ENCODE measurements around the gene AOPEP.

AOPEP gene

GRCh38 chr9:94993821-94994165, 267.3 kb downstream of the AOPEP start:
- no peaks in the 10 kb centered on the region for H3K36me3 ChIP-seq (ENCODE audit: control insufficient read depth in 1 of 2, insufficient read depth in 2 of 2, low read length in 2 of 2)
- no peaks in the 10 kb centered on the region for H3K9me3 ChIP-seq (ENCODE audit: control insufficient read depth in 1 of 2, low read length in 2 of 2)
- H3K4me1 ChIP-seq (ENCODE audit: control insufficient read depth in 1 of 2, insufficient read depth in 2 of 2, low read length in 2 of 2): peaks cover 0 to 5% of the 10 kb centered on the region in 2 donors
- H3K4me3 ChIP-seq (ENCODE audit: low read depth in 1 of 2, low read length in 2 of 2): no peak overlapping the region
- no peak overlapping the region for H3K27ac ChIP-seq (ENCODE audit: low read length)
- H3K27me3 ChIP-seq (ENCODE audit: low read depth, low read length): no peaks in the 10 kb centered on the region

- no peaks in the 10 kb centered on the region for H3K36me3 ChIP-seq (ENCODE audit: control insufficient read depth in 1 of 2, insufficient read depth in 2 of 2, low read length in 2 of 2)
- no peak overlapping the region for H3K4me3 ChIP-seq (ENCODE audit: low read depth in 1 of 2, low read length in 2 of 2)
- H3K27ac ChIP-seq (ENCODE audit: low read length): peak overlapping the region; percentile 52
- H3K9me3 ChIP-seq (ENCODE audit: control insufficient read depth in 1 of 2, low read length in 2 of 2): no peaks in the 10 kb centered on the region
- no peaks in the 10 kb centered on the region for H3K27me3 ChIP-seq (ENCODE audit: low read depth, low read length)
- peaks cover 0 to 5% of the 10 kb centered on the region in 2 donors for H3K4me1 ChIP-seq (ENCODE audit: control insufficient read depth in 1 of 2, insufficient read depth in 2 of 2, low read length in 2 of 2)
Measured at GRCh38 chr9:94995048-94995693, 268.7 kb downstream of the AOPEP start.

- Histone ChIP-seq H3K4me1 (ENCODE audit: control insufficient read depth in 1 of 2, insufficient read depth in 2 of 2, low read length in 2 of 2) (peaks cover 0 to 8% of the 10 kb centered on the region in 2 donors), H3K27ac (ENCODE audit: low read length) (peak overlapping the region; percentile 52), H3K4me3 (ENCODE audit: low read depth in 1 of 2, low read length in 2 of 2) (no peak overlapping the region)
Measured at GRCh38 chr9:94996641-94997040, 270.1 kb downstream of the AOPEP start.

GRCh38 chr9:94997727-94998126, 271.2 kb downstream of the AOPEP start:
- no peaks in the 10 kb centered on the region for H3K36me3 ChIP-seq (ENCODE audit: control insufficient read depth in 1 of 2, insufficient read depth in 2 of 2, low read length in 2 of 2)
- no peak overlapping the region for H3K4me3 ChIP-seq (ENCODE audit: low read depth in 1 of 2, low read length in 2 of 2)
- H3K4me1 ChIP-seq (ENCODE audit: control insufficient read depth in 1 of 2, insufficient read depth in 2 of 2, low read length in 2 of 2): peaks cover 0 to 11% of the 10 kb centered on the region in 2 donors
- no peaks in the 10 kb centered on the region for H3K27me3 ChIP-seq (ENCODE audit: low read depth, low read length)
- H3K9me3 ChIP-seq (ENCODE audit: control insufficient read depth in 1 of 2, low read length in 2 of 2): no peaks in the 10 kb centered on the region
- H3K27ac ChIP-seq (ENCODE audit: low read length): no peak overlapping the region

More at GRCh38 chr9:94996641-94997040, 270.1 kb downstream of the AOPEP start:
- Histone ChIP-seq H3K27me3 (ENCODE audit: low read depth, low read length) (no peaks in the 10 kb centered on the region), H3K36me3 (ENCODE audit: control insufficient read depth in 1 of 2, insufficient read depth in 2 of 2, low read length in 2 of 2) (no peaks in the 10 kb centered on the region), H3K9me3 (ENCODE audit: control insufficient read depth in 1 of 2, low read length in 2 of 2) (no peaks in the 10 kb centered on the region)

GRCh38 chr9:94999832-95000231, 273.3 kb downstream of the AOPEP start:
- H3K36me3 ChIP-seq (ENCODE audit: control insufficient read depth in 1 of 2, insufficient read depth in 2 of 2, low read length in 2 of 2): peaks cover 0 to 4% of the 10 kb centered on the region in 2 donors
- peaks cover 0 to 12% of the 10 kb centered on the region in 2 donors for H3K4me1 ChIP-seq (ENCODE audit: control insufficient read depth in 1 of 2, insufficient read depth in 2 of 2, low read length in 2 of 2)
- H3K4me3 ChIP-seq (ENCODE audit: low read depth in 1 of 2, low read length in 2 of 2): no peak overlapping the region
- no peaks in the 10 kb centered on the region for H3K9me3 ChIP-seq (ENCODE audit: control insufficient read depth in 1 of 2, low read length in 2 of 2)
- no peak overlapping the region for H3K27ac ChIP-seq (ENCODE audit: low read length)
- H3K27me3 ChIP-seq (ENCODE audit: low read depth, low read length): no peaks in the 10 kb centered on the region

GRCh38 chr9:95000821-95001220, 274.3 kb downstream of the AOPEP start:
- peak overlapping the region; percentile 77 for H3K27ac ChIP-seq (ENCODE audit: low read length)
- H3K4me1 ChIP-seq (ENCODE audit: control insufficient read depth in 1 of 2, insufficient read depth in 2 of 2, low read length in 2 of 2): peaks cover 0 to 7% of the 10 kb centered on the region in 2 donors
- no peaks in the 10 kb centered on the region for H3K9me3 ChIP-seq (ENCODE audit: control insufficient read depth in 1 of 2, low read length in 2 of 2)
- H3K27me3 ChIP-seq (ENCODE audit: low read depth, low read length): no peaks in the 10 kb centered on the region
- peak overlapping the region; percentile 14 to 46 for H3K4me3 ChIP-seq (ENCODE audit: low read depth in 1 of 2, low read length in 2 of 2)
- H3K36me3 ChIP-seq (ENCODE audit: control insufficient read depth in 1 of 2, insufficient read depth in 2 of 2, low read length in 2 of 2): peaks cover 0 to 4% of the 10 kb centered on the region in 2 donors

- Histone ChIP-seq H3K27ac (ENCODE audit: low read length) (no peak overlapping the region), H3K36me3 (ENCODE audit: control insufficient read depth in 1 of 2, insufficient read depth in 2 of 2, low read length in 2 of 2) (peaks cover 0 to 4% of the 10 kb centered on the region in 2 donors), H3K27me3 (ENCODE audit: low read depth, low read length) (no peaks in the 10 kb centered on the region), H3K9me3 (ENCODE audit: control insufficient read depth in 1 of 2, low read length in 2 of 2) (no peaks in the 10 kb centered on the region), H3K4me3 (ENCODE audit: low read depth in 1 of 2, low read length in 2 of 2) (no peak overlapping the region), H3K4me1 (ENCODE audit: control insufficient read depth in 1 of 2, insufficient read depth in 2 of 2, low read length in 2 of 2) (peaks cover 0 to 7% of the 10 kb centered on the region in 2 donors)
Measured at GRCh38 chr9:95001720-95002119, 275.2 kb downstream of the AOPEP start.

GRCh38 chr9:95003689-95004410, 277.4 kb downstream of the AOPEP start:
- H3K4me3 ChIP-seq (ENCODE audit: low read depth in 1 of 2, low read length in 2 of 2): peak overlapping the region; percentile 45 to 70

GRCh38 chr9:95004411-95005277, 278.1 kb downstream of the AOPEP start:
- no peaks in the 10 kb centered on the region for H3K27me3 ChIP-seq (ENCODE audit: low read depth, low read length)
- H3K4me3 ChIP-seq (ENCODE audit: low read depth in 1 of 2, low read length in 2 of 2): peak overlapping the region; percentile 72
- H3K36me3 ChIP-seq (ENCODE audit: control insufficient read depth in 1 of 2, insufficient read depth in 2 of 2, low read length in 2 of 2): peaks cover 0 to 8% of the 10 kb centered on the region in 2 donors
- peak overlapping the region; percentile 93 for H3K27ac ChIP-seq (ENCODE audit: low read length)
- no peaks in the 10 kb centered on the region for H3K9me3 ChIP-seq (ENCODE audit: control insufficient read depth in 1 of 2, low read length in 2 of 2)
- H3K4me1 ChIP-seq (ENCODE audit: control insufficient read depth in 1 of 2, insufficient read depth in 2 of 2, low read length in 2 of 2): peaks cover 0 to 10% of the 10 kb centered on the region in 2 donors

More at GRCh38 chr9:95003689-95004410, 277.4 kb downstream of the AOPEP start:
- peaks cover 0 to 9% of the 10 kb centered on the region in 2 donors for H3K4me1 ChIP-seq (ENCODE audit: control insufficient read depth in 1 of 2, insufficient read depth in 2 of 2, low read length in 2 of 2)
- peak overlapping the region; percentile 82 for H3K27ac ChIP-seq (ENCODE audit: low read length)
- peaks cover 0 to 8% of the 10 kb centered on the region in 2 donors for H3K36me3 ChIP-seq (ENCODE audit: control insufficient read depth in 1 of 2, insufficient read depth in 2 of 2, low read length in 2 of 2)
- H3K9me3 ChIP-seq (ENCODE audit: control insufficient read depth in 1 of 2, low read length in 2 of 2): no peaks in the 10 kb centered on the region
- no peaks in the 10 kb centered on the region for H3K27me3 ChIP-seq (ENCODE audit: low read depth, low read length)

- H3K4me3 ChIP-seq (ENCODE audit: low read depth in 1 of 2, low read length in 2 of 2): peak overlapping the region; percentile 72
- H3K27me3 ChIP-seq (ENCODE audit: low read depth, low read length): no peaks in the 10 kb centered on the region
- peaks cover 3 to 12% of the 10 kb centered on the region in 2 donors for H3K36me3 ChIP-seq (ENCODE audit: control insufficient read depth in 1 of 2, insufficient read depth in 2 of 2, low read length in 2 of 2)
- peaks cover 0 to 10% of the 10 kb centered on the region in 2 donors for H3K4me1 ChIP-seq (ENCODE audit: control insufficient read depth in 1 of 2, insufficient read depth in 2 of 2, low read length in 2 of 2)
- H3K27ac ChIP-seq (ENCODE audit: low read length): peak overlapping the region; percentile 93
- H3K9me3 ChIP-seq (ENCODE audit: control insufficient read depth in 1 of 2, low read length in 2 of 2): no peaks in the 10 kb centered on the region
Measured at GRCh38 chr9:95005278-95006143, 279.0 kb downstream of the AOPEP start.
